K562 (cell line): ENCODE measurements around the gene ZFP82.

Experiments used
- EZH2 ChIP-seq: IDR thresholded peaks from 2 replicates; pipeline ENCODE4 v1.6.1; 2012; ENCODE audit warnings: low read depth, mild to moderate bottlenecking, inconsistent platforms, low read length, borderline replicate concordance
- HDGF ChIP-seq: fragments of 450-650 bp; IDR thresholded peaks from 2 replicates; pipeline ENCODE4 v1.6.1; 2016
- HNRNPUL1 ChIP-seq: fragments of 200-400 bp; formaldehyde crosslinking; IDR thresholded peaks from 2 replicates; pipeline ENCODE4 v1.6.1; 2017; ENCODE audit warnings: low read length
- KLF16 ChIP-seq: IDR thresholded peaks from 2 replicates; pipeline ENCODE4 v1.6.1; 2016; ENCODE audit warnings: antibody characterized with exemption
- MLLT1 ChIP-seq, 2 experiments: fragments of 450-650 bp; IDR thresholded peaks; 2 replicates each; pipeline ENCODE4 v1.6.1; 2016
- NR3C1 ChIP-seq: sonication (generic); formaldehyde crosslinking; IDR thresholded peaks from 2 replicates; pipeline ENCODE4 v1.8.1; 2022; ENCODE audit warnings: missing genetic modification reagents
- RBBP5 ChIP-seq: fragments of 200-600 bp; sonication (generic); IDR thresholded peaks from 2 replicates; pipeline ENCODE4 v1.6.1; 2012; ENCODE audit warnings: borderline replicate concordance, mild to moderate bottlenecking, low read length, control low read depth, inconsistent platforms; ENCODE audit not compliant: insufficient read depth, poor library complexity, severe bottlenecking
- SMC3 ChIP-seq: conservative IDR thresholded peaks from 2 replicates; pipeline ENCODE4 v1.6.1; 2011; ENCODE audit warnings: low read depth, low read length, improper control_type of control experiment; ENCODE audit not compliant: insufficient read depth
- ZBTB7A ChIP-seq: IDR thresholded peaks from 2 replicates; pipeline ENCODE4 v1.6.1; 2011; ENCODE audit warnings: low read depth, mild to moderate bottlenecking, low read length, moderate library complexity, borderline replicate concordance; ENCODE audit not compliant: control insufficient read depth
- ZNF121 ChIP-seq: sonication (generic); formaldehyde crosslinking; conservative IDR thresholded peaks from 2 replicates; pipeline ENCODE4 v1.8.0; 2022; ENCODE audit warnings: missing genetic modification reagents
- ZNF311 ChIP-seq: fragments of 250-450 bp; sonication (Bioruptor Pico); IDR thresholded peaks from 2 replicates; pipeline ENCODE4 v1.4.0; 2020; ENCODE audit warnings: mild to moderate bottlenecking, moderate library complexity
- TF ChIP-seq, protein P1 (sequence below): fragments of 450-650 bp; IDR thresholded peaks from 2 replicates; pipeline ENCODE4 v1.6.1; 2016
- TF ChIP-seq, protein P2 (sequence below), 3 experiments: IDR thresholded peaks in 2 of 3; conservative IDR thresholded peaks in 1 of 3; 2 replicates each; pipeline ENCODE4 v1.5.1; 2011 to 2012; ENCODE audit warnings: low read length in 3 of 3, mild to moderate bottlenecking in 3 of 3, control low read depth in 2 of 3, improper control_type of control experiment in 1 of 3, inconsistent platforms in 1 of 3, low read depth in 1 of 3, mixed read lengths in 1 of 3, moderate library complexity in 1 of 3; ENCODE audit not compliant: insufficient read depth in 2 of 3

GRCh38 chr19:36377541-36378178 lies 40.8 kb downstream of the ZFP82 start:
- TF ChIP-seq KLF16 (no peak), EZH2 (no peak), ZBTB7A (no peak), HNRNPUL1 (no peak), MLLT1 (IDR thresholded peaks at IDR 0.05) (no peak), HDGF (no peak), SMC3 (no peak), NR3C1 (CRISPR knock-in tag) (no peak), RBBP5 (no peak), ZNF121 (CRISPR knock-in tag) (no peak), ZNF311 (CRISPR knock-in tag) (no peak)
- TF ChIP-seq, protein P1, sequence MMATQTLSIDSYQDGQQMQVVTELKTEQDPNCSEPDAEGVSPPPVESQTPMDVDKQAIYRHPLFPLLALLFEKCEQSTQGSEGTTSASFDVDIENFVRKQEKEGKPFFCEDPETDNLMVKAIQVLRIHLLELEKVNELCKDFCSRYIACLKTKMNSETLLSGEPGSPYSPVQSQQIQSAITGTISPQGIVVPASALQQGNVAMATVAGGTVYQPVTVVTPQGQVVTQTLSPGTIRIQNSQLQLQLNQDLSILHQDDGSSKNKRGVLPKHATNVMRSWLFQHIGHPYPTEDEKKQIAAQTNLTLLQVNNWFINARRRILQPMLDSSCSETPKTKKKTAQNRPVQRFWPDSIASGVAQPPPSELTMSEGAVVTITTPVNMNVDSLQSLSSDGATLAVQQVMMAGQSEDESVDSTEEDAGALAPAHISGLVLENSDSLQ = no peak
- TF ChIP-seq, protein P2, sequence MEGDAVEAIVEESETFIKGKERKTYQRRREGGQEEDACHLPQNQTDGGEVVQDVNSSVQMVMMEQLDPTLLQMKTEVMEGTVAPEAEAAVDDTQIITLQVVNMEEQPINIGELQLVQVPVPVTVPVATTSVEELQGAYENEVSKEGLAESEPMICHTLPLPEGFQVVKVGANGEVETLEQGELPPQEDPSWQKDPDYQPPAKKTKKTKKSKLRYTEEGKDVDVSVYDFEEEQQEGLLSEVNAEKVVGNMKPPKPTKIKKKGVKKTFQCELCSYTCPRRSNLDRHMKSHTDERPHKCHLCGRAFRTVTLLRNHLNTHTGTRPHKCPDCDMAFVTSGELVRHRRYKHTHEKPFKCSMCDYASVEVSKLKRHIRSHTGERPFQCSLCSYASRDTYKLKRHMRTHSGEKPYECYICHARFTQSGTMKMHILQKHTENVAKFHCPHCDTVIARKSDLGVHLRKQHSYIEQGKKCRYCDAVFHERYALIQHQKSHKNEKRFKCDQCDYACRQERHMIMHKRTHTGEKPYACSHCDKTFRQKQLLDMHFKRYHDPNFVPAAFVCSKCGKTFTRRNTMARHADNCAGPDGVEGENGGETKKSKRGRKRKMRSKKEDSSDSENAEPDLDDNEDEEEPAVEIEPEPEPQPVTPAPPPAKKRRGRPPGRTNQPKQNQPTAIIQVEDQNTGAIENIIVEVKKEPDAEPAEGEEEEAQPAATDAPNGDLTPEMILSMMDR (IDR thresholded peaks at IDR 0.05 in 2 of 3, conservative IDR thresholded peaks at IDR 0.05 in 1 of 3; ENCODE audit: insufficient read depth in 2 of 3, low read depth in 1 of 3, low read length in 3 of 3) = no peak
